Sigmoid colon (tissue), 7 donors: Measurements from ENCODE around the gene RGS8. TPM values are rescaled to one million over a fixed set of nuclear protein-coding genes. Genes with fewer than 3 reads are reported as not detected.

Source experiments
- DNase-seq: peaks from one replicate; pipeline ENCODE4 v3.0.0-alpha.2; 2019
- H3K27ac ChIP-seq, 4 donors: fragments of 200-600 bp; sonication (generic); one replicate each; pipeline ENCODE4 v1.5.1; 2016 to 2019; ENCODE audit warnings: mild to moderate bottlenecking in 1 of 4
- H3K27me3 ChIP-seq, 3 donors: fragments of 200-600 bp; sonication (generic); one replicate each; pipeline ENCODE4 v1.5.1; 2019; ENCODE audit warnings: mild to moderate bottlenecking in 1 of 3
- H3K36me3 ChIP-seq, 4 donors: fragments of 200-600 bp; sonication (generic); one replicate each; pipeline ENCODE4 v1.5.1; 2016 to 2019
- H3K4me1 ChIP-seq, 4 donors: fragments of 200-600 bp; sonication (generic); one replicate each; pipeline ENCODE4 v1.5.1; 2017 to 2019
- H3K4me3 ChIP-seq, 4 donors: fragments of 200-600 bp; sonication (generic); one replicate each; pipeline ENCODE4 v1.5.1; 2017 to 2019; ENCODE audit warnings: mild to moderate bottlenecking in 2 of 4, moderate library complexity in 1 of 4
- H3K9me3 ChIP-seq, 4 donors: fragments of 200-600 bp in 3 of 4; sonication (generic) in 3 of 4; one replicate each; pipeline versions ENCODE4 v1.5.1 to v1.6.1; 2013 to 2019
- EP300 ChIP-seq, 4 donors: sonication (generic); formaldehyde crosslinking; IDR thresholded peaks; one replicate each; pipeline ENCODE4 v1.6.1; 2017; ENCODE audit warnings: antibody characterized with exemption in 4 of 4
- POLR2A ChIP-seq, 2 donors: fragments of 450-650 bp; IDR thresholded peaks; one replicate each; pipeline ENCODE4 v1.6.1; 2016; ENCODE audit warnings: antibody characterized with exemption in 2 of 2, mild to moderate bottlenecking in 2 of 2, moderate library complexity in 2 of 2
- POLR2AphosphoS5 ChIP-seq, 4 donors: sonication (generic); formaldehyde crosslinking; IDR thresholded peaks; one replicate each; pipeline ENCODE4 v1.6.1; 2017; ENCODE audit warnings: antibody characterized with exemption in 4 of 4
- WGBS, 2 donors: extraction: QIAGEN DNeasy Blood & Tissue Kit; methylation state at CpG; one replicate each; pipeline ENCODE4 v1.1.7; 2013; 5-methylcytosine and 5-hydroxymethylcytosine counted together
- intact Hi-C: fragments of 100-400 bp; cut with DNase I; formaldehyde crosslinking; loops from one replicate; pipeline ENCODE4 v1.15.1; 2023
- polyA plus RNA-seq, 3 donors: library from polyadenylated mRNA; stranded (reverse); fragments of 200-250 nt; gene quantifications; one replicate each; pipeline ENCODE4 v1.2.3, GENCODE V29; 2013
- total RNA-seq, 4 donors: library from RNA; depleted of rRNA; stranded (reverse); fragments of >200 nt; gene quantifications; one replicate each; pipeline ENCODE4 v1.1.0, GENCODE V29; 2016
- TF ChIP-seq, protein P1 (sequence below), 4 experiments: fragments of 450-650 bp in 3 of 4; fragments of 200-600 bp in 1 of 4; IDR thresholded peaks; one replicate each; pipeline ENCODE4 v1.5.1; 2016 to 2019; ENCODE audit warnings: antibody characterized with exemption in 4 of 4, mild to moderate bottlenecking in 3 of 4, moderate library complexity in 2 of 4
- donor health status: healthy with polysubstance abuse.
- donor health status: Bipolar disorder and iron deficiency.
- donor health status: healthy.

Gene RGS8
- total and polyA plus RNA-seq, 7 donors, result under 0.01 to 0.54 (median 0.04) TPM; not detected in 4

DNA sequence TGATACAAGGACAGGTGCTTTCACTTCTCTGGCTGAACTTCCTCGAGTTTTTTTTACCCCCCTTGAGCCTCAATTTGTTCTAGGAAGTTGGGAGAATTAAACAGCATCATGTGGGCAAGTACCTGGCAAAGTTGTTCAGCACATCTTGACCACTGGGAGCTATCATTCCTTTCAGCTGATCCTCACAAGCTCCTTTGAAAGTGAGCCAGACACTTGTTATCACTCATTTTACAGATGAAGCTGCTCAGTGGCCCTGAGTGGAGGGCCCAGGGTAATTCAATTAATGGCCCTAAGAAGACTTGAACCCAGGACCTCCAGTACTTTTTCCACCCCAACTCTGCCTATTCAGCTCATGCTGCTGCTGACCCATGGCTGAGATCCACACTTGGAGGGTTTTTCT, 2.0 kb downstream of the RGS8 start:
- TF ChIP-seq, protein P1, sequence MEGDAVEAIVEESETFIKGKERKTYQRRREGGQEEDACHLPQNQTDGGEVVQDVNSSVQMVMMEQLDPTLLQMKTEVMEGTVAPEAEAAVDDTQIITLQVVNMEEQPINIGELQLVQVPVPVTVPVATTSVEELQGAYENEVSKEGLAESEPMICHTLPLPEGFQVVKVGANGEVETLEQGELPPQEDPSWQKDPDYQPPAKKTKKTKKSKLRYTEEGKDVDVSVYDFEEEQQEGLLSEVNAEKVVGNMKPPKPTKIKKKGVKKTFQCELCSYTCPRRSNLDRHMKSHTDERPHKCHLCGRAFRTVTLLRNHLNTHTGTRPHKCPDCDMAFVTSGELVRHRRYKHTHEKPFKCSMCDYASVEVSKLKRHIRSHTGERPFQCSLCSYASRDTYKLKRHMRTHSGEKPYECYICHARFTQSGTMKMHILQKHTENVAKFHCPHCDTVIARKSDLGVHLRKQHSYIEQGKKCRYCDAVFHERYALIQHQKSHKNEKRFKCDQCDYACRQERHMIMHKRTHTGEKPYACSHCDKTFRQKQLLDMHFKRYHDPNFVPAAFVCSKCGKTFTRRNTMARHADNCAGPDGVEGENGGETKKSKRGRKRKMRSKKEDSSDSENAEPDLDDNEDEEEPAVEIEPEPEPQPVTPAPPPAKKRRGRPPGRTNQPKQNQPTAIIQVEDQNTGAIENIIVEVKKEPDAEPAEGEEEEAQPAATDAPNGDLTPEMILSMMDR (IDR thresholded peaks at IDR 0.05), result no peak
- TF ChIP-seq EP300 (IDR thresholded peaks at IDR 0.05) (no peak), POLR2AphosphoS5 (IDR thresholded peaks at IDR 0.05) (no peak), POLR2A (IDR thresholded peaks at IDR 0.05) (no peak)
- H3K9me3 ChIP-seq, result no peaks in the 10 kb centered on the region
- no peak overlapping the region for H3K4me3 ChIP-seq
- no peaks in the 10 kb centered on the region for H3K4me1 ChIP-seq
- no peak overlapping the region for H3K27ac ChIP-seq
- peaks cover 0 to 14% (median 0%) of the 10 kb centered on the region in 3 donors for H3K27me3 ChIP-seq
- no peaks in the 10 kb centered on the region for H3K36me3 ChIP-seq
- DNase-seq, result no peak
- WGBS, 2 donors, result 20 to 44% methylated on average over 1 of the region's 1 CpG
- intact Hi-C loops, result no loop called here

DNA sequence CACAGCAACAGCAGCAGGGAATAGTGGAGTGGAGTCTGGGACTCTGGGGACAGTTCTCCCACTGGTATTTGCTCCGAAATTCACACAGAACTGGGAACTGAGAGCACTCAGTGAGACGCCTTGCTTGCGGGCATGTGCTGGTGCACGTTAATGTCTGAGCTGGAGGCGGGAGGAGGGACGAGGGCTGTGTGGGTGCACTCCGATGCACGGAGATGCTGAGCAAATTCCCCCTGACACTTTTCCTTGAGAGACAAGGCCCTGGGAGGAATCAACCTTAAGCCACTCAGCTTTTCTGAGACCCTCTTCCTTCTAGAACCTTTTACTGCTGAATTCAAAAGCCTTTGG, 2.8 kb downstream of the RGS8 start:
- no peak for DNase-seq
- Histone ChIP-seq H3K4me3 (no peak overlapping the region), H3K36me3 (no peaks in the 10 kb centered on the region), H3K4me1 (no peaks in the 10 kb centered on the region), H3K27ac (no peak overlapping the region), H3K27me3 (peaks cover 0 to 14% (median 0%) of the 10 kb centered on the region in 3 donors), H3K9me3 (no peaks in the 10 kb centered on the region)
- TF ChIP-seq EP300 (IDR thresholded peaks at IDR 0.05) (no peak), POLR2AphosphoS5 (IDR thresholded peaks at IDR 0.05) (no peak), POLR2A (IDR thresholded peaks at IDR 0.05) (no peak)
- TF ChIP-seq, protein P1 (IDR thresholded peaks at IDR 0.05), result no peak
- WGBS, 2 donors, result 81 to 92% methylated on average over 8 of the region's 8 CpGs
- intact Hi-C loops, result no loop called here

DNA sequence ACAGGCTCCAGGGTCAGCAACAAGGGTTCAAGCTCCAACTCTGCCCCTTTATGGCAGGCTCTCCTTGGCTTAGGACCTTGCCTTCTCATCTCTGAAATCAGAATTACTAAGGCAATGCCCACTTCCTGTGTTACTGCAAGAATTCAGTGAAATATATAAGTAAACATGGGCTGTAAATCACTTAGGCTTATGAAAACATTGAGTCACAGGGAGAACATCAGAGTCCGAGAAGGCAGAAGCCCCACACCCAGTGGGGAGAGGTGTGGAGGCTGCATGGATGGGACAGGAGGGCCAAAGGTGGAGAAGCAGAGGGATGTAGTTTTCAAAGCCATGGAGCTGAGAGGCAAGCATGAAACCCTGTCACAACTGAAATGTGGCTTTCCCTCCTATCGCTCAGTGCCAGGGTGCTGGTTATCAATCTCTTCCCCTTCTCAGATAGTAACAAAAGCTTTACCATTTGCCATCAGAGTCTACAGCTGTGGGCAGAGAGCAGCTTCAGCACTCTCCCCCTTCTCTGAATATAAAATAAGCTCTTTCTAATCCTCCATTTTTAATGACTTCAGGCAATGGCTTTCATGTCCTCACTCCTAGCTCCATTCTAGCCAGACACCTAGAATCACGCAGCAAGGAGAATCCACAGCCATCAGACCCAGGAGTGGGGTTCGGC, 3.4 kb downstream of the RGS8 start:
- H3K36me3 ChIP-seq, result no peaks in the 10 kb centered on the region
- no peak overlapping the region for H3K4me3 ChIP-seq
- peaks cover 0 to 5% (median 0%) of the 10 kb centered on the region in 4 donors for H3K4me1 ChIP-seq
- H3K27me3 ChIP-seq, result peaks cover 0 to 14% (median 0%) of the 10 kb centered on the region in 3 donors
- TF ChIP-seq EP300 (IDR thresholded peaks at IDR 0.05) (no peak), POLR2A (IDR thresholded peaks at IDR 0.05) (no peak), POLR2AphosphoS5 (IDR thresholded peaks at IDR 0.05) (no peak)
- TF ChIP-seq, protein P1 (IDR thresholded peaks at IDR 0.05), result no peak
- no peaks in the 10 kb centered on the region for H3K9me3 ChIP-seq
- 68 to 79% methylated on average over 4 of the region's 4 CpGs for WGBS, 2 donors
- no peak overlapping the region for H3K27ac ChIP-seq
- no peak for DNase-seq
- intact Hi-C loops, result no loop called here

DNA sequence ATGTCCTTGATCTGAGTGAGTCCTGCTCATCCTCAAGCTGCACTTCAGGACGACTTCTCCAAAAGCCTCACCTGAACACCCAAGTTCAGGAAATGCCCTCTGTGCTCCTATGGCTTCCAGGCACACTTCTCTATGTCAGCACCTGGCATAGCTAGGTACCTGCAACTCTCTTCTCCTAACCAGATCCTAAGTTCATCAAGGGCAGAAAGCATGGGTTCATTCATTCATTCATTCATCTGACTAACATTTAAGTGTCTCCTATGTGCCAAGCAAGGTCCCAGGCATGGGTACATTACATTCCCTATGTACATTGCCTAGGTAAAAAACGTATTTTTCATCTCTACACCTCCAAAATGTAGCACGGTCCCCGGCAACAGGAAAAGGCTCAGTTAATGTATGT, 4.0 kb downstream of the RGS8 start:
- H3K27me3 ChIP-seq, result peaks cover 0 to 14% (median 0%) of the 10 kb centered on the region in 3 donors
- H3K9me3 ChIP-seq, result no peaks in the 10 kb centered on the region
- H3K36me3 ChIP-seq, result no peaks in the 10 kb centered on the region
- H3K27ac ChIP-seq, result no peak overlapping the region
- H3K4me3 ChIP-seq, result no peak overlapping the region
- DNase-seq, result no peak
- H3K4me1 ChIP-seq, result peaks cover 0 to 10% (median 2%) of the 10 kb centered on the region in 4 donors
- 84 to 90% methylated on average over 4 of the region's 4 CpGs for WGBS, 2 donors
- TF ChIP-seq, protein P1 (IDR thresholded peaks at IDR 0.05), result no peak
- no peak for TF ChIP-seq EP300 (IDR thresholded peaks at IDR 0.05)
- no peak for TF ChIP-seq POLR2AphosphoS5 (IDR thresholded peaks at IDR 0.05)
- intact Hi-C loops, result no loop called here

DNA sequence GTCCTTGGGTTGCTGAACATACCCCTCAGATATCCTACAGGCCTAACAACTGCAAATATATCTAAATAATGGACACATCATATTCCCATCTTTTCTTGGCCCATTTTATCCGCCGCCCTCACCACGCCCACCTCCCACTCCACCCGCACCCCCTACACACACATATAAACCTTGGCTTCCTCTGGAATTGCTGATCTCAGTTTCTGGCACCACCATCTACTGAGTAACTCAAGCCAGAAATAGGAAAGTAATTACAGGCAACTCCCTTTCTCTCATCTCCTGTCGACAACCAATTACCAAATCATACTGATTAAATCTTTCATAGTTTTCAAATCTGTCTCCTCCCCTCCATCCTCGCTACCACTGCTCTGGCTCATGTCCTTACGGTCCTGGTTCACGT, 4.7 kb downstream of the RGS8 start:
- Histone ChIP-seq H3K27me3 (peaks cover 0 to 14% (median 0%) of the 10 kb centered on the region in 3 donors), H3K4me1 (peaks cover 0 to 16% (median 9%) of the 10 kb centered on the region in 4 donors), H3K9me3 (no peaks in the 10 kb centered on the region), H3K27ac (no peak overlapping the region), H3K36me3 (no peaks in the 10 kb centered on the region), H3K4me3 (no peak overlapping the region)
- 87 to 89% methylated on average over 8 of the region's 8 CpGs for WGBS, 2 donors
- DNase-seq, result no peak
- no peak for TF ChIP-seq POLR2AphosphoS5 (IDR thresholded peaks at IDR 0.05)
- TF ChIP-seq, protein P1 (IDR thresholded peaks at IDR 0.05), result no peak
- no peak for TF ChIP-seq EP300 (IDR thresholded peaks at IDR 0.05)
- TF ChIP-seq POLR2A (IDR thresholded peaks at IDR 0.05), result no peak
- intact Hi-C loops, result no loop called here
